Esophagus muscularis mucosa (tissue), 4 donors: ENCODE results near the gene NRXN3. TPM values are rescaled to one million over a fixed set of nuclear protein-coding genes. Genes with fewer than 3 reads are reported as not detected.

Experiments
- DNase-seq: peaks from one replicate; pipeline ENCODE4 v3.0.0-alpha.2; 2017; ENCODE audit errors: extremely low spot score
- H3K27ac ChIP-seq, 4 donors: fragments of 200-600 bp; sonication (generic); replicated peaks in 1 of 4; 1 replicate in 3 of 4; 2 replicates in 1 of 4; pipeline ENCODE4 v1.5.1; 2016 to 2019; ENCODE audit warnings: mild to moderate bottlenecking in 1 of 4
- H3K27me3 ChIP-seq, 4 donors: fragments of 200-600 bp; sonication (generic); one replicate each; pipeline versions ENCODE4 v1.5.1 to v1.6.0; 2016 to 2019
- H3K36me3 ChIP-seq, 4 donors: fragments of 200-600 bp; sonication (generic); one replicate each; pipeline ENCODE4 v1.5.1; 2016 to 2019
- H3K4me1 ChIP-seq, 4 donors: fragments of 200-600 bp; sonication (generic); one replicate each; pipeline ENCODE4 v1.5.1; 2016 to 2019
- H3K4me3 ChIP-seq, 4 donors: fragments of 200-600 bp; sonication (generic); 1 replicate in 2 of 4; 2 replicates in 2 of 4; pipeline ENCODE4 v1.5.1; 2016 to 2019; ENCODE audit warnings: mild to moderate bottlenecking in 4 of 4, moderate library complexity in 1 of 4
- H3K9me3 ChIP-seq, 4 donors: fragments of 200-600 bp; sonication (generic); 1 replicate in 3 of 4; 2 replicates in 1 of 4; pipeline ENCODE4 v1.5.1; 2016 to 2019
- CTCF ChIP-seq, 3 experiments: fragments of 200-600 bp in 2 of 3; fragments of 450-650 bp in 1 of 3; sonication (generic) in 2 of 3; IDR thresholded peaks; one replicate each; pipeline ENCODE4 v1.5.1; 2017 to 2019; ENCODE audit warnings: antibody characterized with exemption in 3 of 3, mild to moderate bottlenecking in 2 of 3, moderate library complexity in 1 of 3
- EP300 ChIP-seq: sonication (generic); formaldehyde crosslinking; IDR thresholded peaks from one replicate; pipeline ENCODE4 v1.6.1; 2017; ENCODE audit warnings: antibody characterized with exemption
- POLR2A ChIP-seq: fragments of 450-650 bp; IDR thresholded peaks from one replicate; pipeline ENCODE4 v1.6.1; 2017; ENCODE audit warnings: antibody characterized with exemption, moderate library complexity, mild to moderate bottlenecking, low read depth
- POLR2AphosphoS5 ChIP-seq, 2 donors: sonication (generic); formaldehyde crosslinking; IDR thresholded peaks; one replicate each; pipeline ENCODE4 v1.6.1; 2017; ENCODE audit warnings: antibody characterized with exemption in 2 of 2
- WGBS: methylation state at CpG from one replicate; pipeline ENCODE4 v1.1.5; 2018; 5-methylcytosine and 5-hydroxymethylcytosine counted together
- intact Hi-C: fragments of 100-400 bp; cut with DNase I; formaldehyde crosslinking; loops from one replicate; pipeline ENCODE4 v1.15.1; 2023
- total RNA-seq, 4 donors: library from RNA; depleted of rRNA; stranded (reverse); fragments of >200 nt; gene quantifications; one replicate each; pipeline versions ENCODE4 v1.1.0 to v1.2.1, GENCODE V29; 2016

Gene NRXN3
- total RNA-seq, 4 donors from 2014 or later = 71.1 to 159 (median 122) TPM

- Histone ChIP-seq H3K36me3 (no peaks in the 10 kb centered on the region), H3K27me3 (no peaks in the 10 kb centered on the region), H3K9me3 (no peaks in the 10 kb centered on the region), H3K27ac (peak overlapping the region in 1 of 4 donors; percentile 17), H3K4me3 (no peak overlapping the region), H3K4me1 (peaks cover 0 to 45% (median 39%) of the 10 kb centered on the region in 4 donors)
- TF ChIP-seq CTCF (IDR thresholded peaks at IDR 0.05) (no peak), EP300 (no peak), POLR2AphosphoS5 (IDR thresholded peaks at IDR 0.05) (no peak), POLR2A (no peak)
- intact Hi-C loops = no loop called here
- no peak for DNase-seq
- 68% methylated on average over 3 of the region's 3 CpGs for WGBS
These were observed 1341.0 kb downstream of the NRXN3 start for GRCh38 chr14:79511146-79511545.

GRCh38 chr14:79513446-79513845 is 1343.3 kb downstream of the NRXN3 start:
- no peaks in the 10 kb centered on the region for H3K9me3 ChIP-seq
- peaks cover 0 to 66% (median 41%) of the 10 kb centered on the region in 4 donors for H3K4me1 ChIP-seq
- intact Hi-C loops = no loop called here
- H3K27ac ChIP-seq = no peak overlapping the region
- no peaks in the 10 kb centered on the region for H3K36me3 ChIP-seq
- TF ChIP-seq CTCF (IDR thresholded peaks at IDR 0.05) (no peak), POLR2A (no peak), POLR2AphosphoS5 (IDR thresholded peaks at IDR 0.05) (no peak), EP300 (no peak)
- H3K4me3 ChIP-seq = no peak overlapping the region
- no peaks in the 10 kb centered on the region for H3K27me3 ChIP-seq
- 67% methylated on average over 1 of the region's 1 CpG for WGBS
- no peak for DNase-seq

- DNase-seq = no peak
- intact Hi-C loops = no loop called here
- 58% methylated on average over 2 of the region's 2 CpGs for WGBS
- Histone ChIP-seq H3K27ac (no peak overlapping the region), H3K9me3 (no peaks in the 10 kb centered on the region), H3K4me1 (peaks cover 0 to 69% (median 41%) of the 10 kb centered on the region in 4 donors), H3K36me3 (no peaks in the 10 kb centered on the region), H3K4me3 (no peak overlapping the region), H3K27me3 (no peaks in the 10 kb centered on the region)
- TF ChIP-seq CTCF (IDR thresholded peaks at IDR 0.05) (no peak), POLR2A (no peak), POLR2AphosphoS5 (IDR thresholded peaks at IDR 0.05) (no peak), EP300 (no peak)
These were observed 1344.5 kb downstream of the NRXN3 start for GRCh38 chr14:79514700-79515099.

GRCh38 chr14:79515158-79515557 is 1345.0 kb downstream of the NRXN3 start:
- no peak for DNase-seq
- Histone ChIP-seq H3K36me3 (no peaks in the 10 kb centered on the region), H3K9me3 (no peaks in the 10 kb centered on the region), H3K27ac (no peak overlapping the region), H3K4me1 (peaks cover 0 to 69% (median 40%) of the 10 kb centered on the region in 4 donors), H3K4me3 (no peak overlapping the region), H3K27me3 (no peaks in the 10 kb centered on the region)
- intact Hi-C loops = no loop called here
- no peak for TF ChIP-seq CTCF (IDR thresholded peaks at IDR 0.05)
- TF ChIP-seq EP300 = no peak
- no peak for TF ChIP-seq POLR2A
- no peak for TF ChIP-seq POLR2AphosphoS5 (IDR thresholded peaks at IDR 0.05)
- 77% methylated on average over 3 of the region's 3 CpGs for WGBS

- Histone ChIP-seq H3K9me3 (no peaks in the 10 kb centered on the region), H3K27me3 (no peaks in the 10 kb centered on the region), H3K4me3 (no peak overlapping the region), H3K36me3 (no peaks in the 10 kb centered on the region), H3K4me1 (peaks cover 0 to 61% (median 31%) of the 10 kb centered on the region in 4 donors), H3K27ac (peak overlapping the region in 1 of 4 donors; percentile 3)
- DNase-seq = no peak
- intact Hi-C loops = no loop called here
- TF ChIP-seq CTCF (IDR thresholded peaks at IDR 0.05) (no peak), EP300 (no peak), POLR2AphosphoS5 (IDR thresholded peaks at IDR 0.05) (no peak), POLR2A (no peak)
- 80% methylated on average over 2 of the region's 2 CpGs for WGBS
These were observed 1345.8 kb downstream of the NRXN3 start for GRCh38 chr14:79516009-79516408.
